Skeletal muscle cell (primary cell): ENCODE data around the gene CYSRT1.

Experiments used
- DNase-seq: peaks from one replicate; pipeline ENCODE4 v3.0.0-alpha.2; 2010; ENCODE audit warnings: low read depth
- H3K4me3 ChIP-seq: 2 replicates; pipeline ENCODE4 v1.5.1; 2011; ENCODE audit warnings: low read depth, mild to moderate bottlenecking, control low read depth, low read length, moderate library complexity

CYSRT1 gene

DNA sequence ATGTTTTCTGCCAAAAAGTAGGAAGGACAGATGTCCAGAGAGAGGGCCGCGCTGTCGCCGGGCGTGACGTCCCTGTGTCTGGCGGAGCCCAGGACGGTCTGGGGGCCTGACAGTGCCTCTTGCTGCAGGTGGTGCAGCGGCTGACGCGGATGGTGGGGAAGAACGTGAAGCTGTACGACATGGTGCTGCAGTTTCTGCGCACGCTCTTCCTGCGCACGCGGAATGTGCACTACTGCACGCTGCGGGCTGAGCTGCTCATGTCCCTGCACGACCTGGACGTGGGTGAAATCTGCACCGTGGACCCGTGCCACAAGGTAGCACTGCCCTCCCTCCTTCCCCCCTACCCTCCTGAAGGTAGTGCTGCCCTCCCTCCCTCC, 37.9 kb downstream of the CYSRT1 start:
- H3K4me3 ChIP-seq, result no peak overlapping the region
- no peak for DNase-seq

DNA sequence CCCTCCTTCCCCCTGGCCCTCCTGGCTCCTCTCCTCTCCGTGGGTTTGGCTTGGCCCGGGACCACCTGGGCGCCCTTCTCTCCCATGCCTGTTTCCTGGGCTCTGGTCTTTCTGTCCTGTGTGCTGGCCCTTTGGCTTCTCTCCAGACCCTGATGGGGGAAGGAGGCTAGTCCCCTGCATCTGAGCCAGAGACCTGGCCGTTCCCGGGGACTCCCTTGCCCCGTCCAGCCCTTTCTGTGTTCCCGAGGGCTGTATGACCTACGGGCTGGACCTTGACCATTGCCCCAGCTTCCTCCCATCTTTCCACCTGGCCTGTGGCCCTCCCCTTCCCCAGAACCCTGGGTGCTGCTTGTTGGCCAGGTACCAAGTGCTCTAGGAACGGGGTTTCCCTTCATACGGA, 38.5 kb downstream of the CYSRT1 start:
- DNase-seq, result no peak
- H3K4me3 ChIP-seq, result no peak overlapping the region

DNA sequence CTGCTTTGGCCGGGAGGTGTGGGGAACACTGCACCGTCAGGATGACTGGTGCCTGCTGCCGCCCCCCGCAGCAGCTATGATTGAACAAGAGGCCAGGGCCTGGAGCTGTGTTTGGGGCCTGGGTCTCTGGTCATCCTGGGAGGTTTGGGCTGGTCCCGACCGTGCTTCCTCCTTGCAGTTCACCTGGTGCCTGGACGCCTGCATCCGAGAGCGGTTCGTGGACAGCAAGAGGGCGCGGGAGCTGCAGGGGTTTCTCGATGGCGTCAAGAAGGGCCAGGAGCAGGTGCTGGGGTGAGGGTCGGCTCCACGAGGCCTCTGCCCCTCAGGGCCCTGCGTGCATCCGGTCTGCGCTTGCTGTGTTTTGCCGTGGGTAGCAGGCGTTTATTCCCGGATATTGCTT, 39.1 kb downstream of the CYSRT1 start:
- DNase-seq, result no peak
- H3K4me3 ChIP-seq, result no peak overlapping the region

GRCh38 chr9:137265496-137266161, 40.7 kb downstream of the CYSRT1 start:
- DNase-seq, result no peak
- no peak overlapping the region for H3K4me3 ChIP-seq

- no peak overlapping the region for H3K4me3 ChIP-seq
- DNase-seq, result no peak
These were observed 41.2 kb downstream of the CYSRT1 start for GRCh38 chr9:137266162-137266527.

DNA sequence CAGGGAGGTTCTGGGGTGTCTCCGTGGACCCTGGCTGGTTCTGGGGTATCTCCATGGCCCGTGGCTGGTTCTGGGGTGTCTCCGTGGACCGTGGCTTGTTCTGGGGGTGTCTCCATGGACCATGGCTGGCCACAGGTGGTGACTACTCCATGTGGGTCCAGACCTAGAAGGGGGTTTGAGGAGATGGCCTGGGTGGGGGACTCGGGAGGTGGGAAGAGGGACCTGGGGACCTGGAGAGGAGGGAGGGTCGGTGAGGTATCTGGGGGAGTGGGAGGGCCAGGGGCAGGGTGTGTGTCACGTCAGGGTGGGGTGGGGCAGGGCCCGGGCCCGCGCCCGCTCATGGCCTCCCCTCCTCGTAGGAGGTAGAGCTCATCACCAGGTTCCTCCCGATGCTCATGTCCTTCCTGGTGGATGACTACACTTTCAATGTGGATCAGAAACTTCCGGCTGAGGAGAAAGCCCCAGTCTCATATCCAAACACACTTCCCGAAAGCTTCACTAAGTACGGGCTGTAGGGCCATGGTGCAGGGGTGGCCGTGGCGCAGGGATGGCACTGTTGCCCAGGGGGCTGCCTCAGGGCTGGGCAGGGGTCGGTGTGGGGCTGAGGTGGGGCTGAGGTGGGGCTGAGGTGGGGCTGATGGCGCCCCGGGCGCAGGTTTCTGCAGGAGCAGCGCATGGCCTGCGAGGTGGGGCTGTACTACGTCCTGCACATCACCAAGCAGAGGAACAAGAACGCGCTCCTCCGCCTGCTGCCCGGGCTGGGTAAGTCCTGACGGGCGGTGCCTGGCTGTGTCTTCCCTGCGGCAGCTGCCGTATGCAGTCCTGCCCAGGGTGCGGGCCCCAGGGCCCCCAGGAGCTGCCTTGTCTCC, 41.8 kb downstream of the CYSRT1 start:
- H3K4me3 ChIP-seq, result no peak overlapping the region
- DNase-seq, result no peak

GRCh38 chr9:137267933-137268355, 43.0 kb downstream of the CYSRT1 start:
- no peak for DNase-seq
- H3K4me3 ChIP-seq, result no peak overlapping the region

- no peak for DNase-seq
- no peak overlapping the region for H3K4me3 ChIP-seq
These were observed 43.7 kb downstream of the CYSRT1 start for GRCh38 chr9:137268538-137269201.

DNA sequence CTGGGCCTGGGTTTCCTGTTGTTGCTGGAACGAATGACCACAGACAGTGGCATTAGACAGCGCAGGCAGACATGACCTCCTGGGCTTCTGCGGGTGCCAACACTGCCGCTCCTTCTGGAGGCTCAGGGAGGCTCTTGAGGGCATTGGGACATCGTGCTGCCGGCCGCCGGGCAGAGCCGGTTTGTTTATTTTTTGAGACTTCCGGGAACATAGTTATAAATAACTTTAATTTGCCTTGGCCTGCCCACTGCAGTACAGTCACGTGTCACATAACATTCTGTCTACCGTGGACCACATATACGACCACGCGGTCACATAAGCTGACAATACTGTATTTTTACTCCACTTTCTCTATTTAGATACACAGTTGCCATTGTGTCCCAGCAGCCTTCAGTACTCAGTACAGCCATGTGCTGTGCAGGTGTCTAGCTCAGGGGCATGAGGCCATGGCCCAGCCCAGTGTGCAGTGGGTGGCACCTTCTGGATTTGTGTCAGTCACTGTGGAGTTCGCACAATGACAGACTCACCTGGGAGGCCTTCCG, 44.3 kb downstream of the CYSRT1 start:
- no peak for DNase-seq
- no peak overlapping the region for H3K4me3 ChIP-seq

GRCh38 chr9:137270929-137271695, 46.1 kb downstream of the CYSRT1 start:
- no peak overlapping the region for H3K4me3 ChIP-seq
- no peak for DNase-seq

DNA sequence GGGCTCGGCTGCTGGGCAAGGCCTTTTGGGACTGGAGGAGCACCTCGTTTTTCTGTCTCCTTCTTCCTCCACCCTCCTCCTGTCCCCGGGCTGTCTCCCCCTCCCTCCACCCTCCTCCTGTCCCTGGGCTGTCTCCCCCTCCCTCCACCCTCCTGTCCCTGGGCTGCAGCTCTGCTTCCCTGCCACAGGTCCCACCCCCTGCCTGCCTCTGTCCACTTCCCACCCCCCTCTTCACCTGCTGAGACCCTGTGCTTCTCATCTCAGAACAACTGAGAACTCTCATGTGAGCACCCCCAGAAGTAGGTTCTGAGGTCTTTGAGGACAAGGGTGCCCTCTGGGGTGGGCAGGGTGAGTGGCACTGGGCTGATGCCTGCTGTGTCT, 46.7 kb downstream of the CYSRT1 start:
- H3K4me3 ChIP-seq, result no peak overlapping the region
- no peak for DNase-seq

- no peak overlapping the region for H3K4me3 ChIP-seq
- DNase-seq, result no peak
These were observed 47.5 kb downstream of the CYSRT1 start for GRCh38 chr9:137272241-137273094.

GRCh38 chr9:137273095-137273490, 48.1 kb downstream of the CYSRT1 start:
- no peak for DNase-seq
- H3K4me3 ChIP-seq, result no peak overlapping the region

DNA sequence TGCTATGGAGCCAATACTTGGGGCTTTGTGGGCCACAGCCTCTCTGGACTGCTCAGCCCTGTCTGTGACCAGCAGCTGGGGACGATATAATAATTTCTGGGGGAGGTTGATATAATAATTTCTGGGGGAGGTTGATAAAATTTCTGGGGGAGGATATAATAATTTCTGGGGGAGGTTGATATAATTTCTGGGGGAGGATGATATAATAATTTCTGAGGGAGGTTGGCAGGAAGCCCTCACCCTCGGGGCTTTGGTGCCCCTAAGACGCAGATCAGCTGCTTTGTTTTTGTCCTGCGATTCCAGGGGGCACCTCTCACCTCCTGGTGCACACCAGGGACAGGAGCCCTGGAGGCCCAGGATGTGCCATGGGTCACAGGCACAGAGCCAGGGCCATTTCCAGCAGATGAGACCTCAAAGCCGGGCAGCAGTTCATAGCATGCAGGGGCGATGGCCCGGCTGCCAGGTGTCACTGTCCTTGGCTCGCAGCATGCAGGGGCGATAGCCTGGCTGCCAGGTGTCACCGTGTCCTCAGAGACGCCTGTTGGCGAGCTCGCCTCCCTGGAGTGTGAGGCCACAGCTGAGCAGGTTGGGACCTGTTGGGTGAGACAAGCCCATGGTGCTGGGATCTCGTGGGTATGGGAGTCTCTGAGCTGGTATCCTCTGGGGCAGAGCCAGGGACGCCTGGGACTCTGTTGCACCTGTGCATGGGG, 48.8 kb downstream of the CYSRT1 start:
- H3K4me3 ChIP-seq, result no peak overlapping the region
- no peak for DNase-seq

DNA sequence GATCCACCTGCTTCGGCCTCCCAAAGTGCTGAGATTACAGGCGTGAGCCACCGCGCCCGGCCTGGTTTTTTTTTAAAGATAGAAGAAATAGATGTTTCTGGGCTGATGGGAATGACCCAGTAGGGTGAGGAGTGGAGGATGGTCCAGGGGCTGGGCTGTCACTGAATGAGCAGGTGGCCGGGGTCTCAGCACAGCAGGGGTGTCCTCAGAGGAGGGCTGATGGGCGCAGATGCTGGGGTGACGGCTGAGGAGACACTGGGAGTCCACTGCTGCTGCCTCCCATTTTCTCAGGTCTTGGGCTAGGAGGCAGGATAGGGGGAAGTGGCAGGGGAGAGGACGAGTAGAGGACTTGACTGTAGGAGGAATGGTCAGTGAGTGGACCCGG, 50.2 kb downstream of the CYSRT1 start:
- no peak overlapping the region for H3K4me3 ChIP-seq
- DNase-seq, result no peak
